HPDE6-E6E7 (cell line): ENCODE data around the gene SMPD4.
"Not testable (repeated sequence)": the region's sequence is repeated elsewhere in the genome, so short reads cannot be mapped to it uniquely, and the experiment has no call there.

Source experiments
- DNase-seq: peaks from one replicate; pipeline ENCODE4 v3.0.0; 2011; ENCODE audit warnings: missing footprints; ENCODE audit errors: extremely low spot score

Gene SMPD4

DNA sequence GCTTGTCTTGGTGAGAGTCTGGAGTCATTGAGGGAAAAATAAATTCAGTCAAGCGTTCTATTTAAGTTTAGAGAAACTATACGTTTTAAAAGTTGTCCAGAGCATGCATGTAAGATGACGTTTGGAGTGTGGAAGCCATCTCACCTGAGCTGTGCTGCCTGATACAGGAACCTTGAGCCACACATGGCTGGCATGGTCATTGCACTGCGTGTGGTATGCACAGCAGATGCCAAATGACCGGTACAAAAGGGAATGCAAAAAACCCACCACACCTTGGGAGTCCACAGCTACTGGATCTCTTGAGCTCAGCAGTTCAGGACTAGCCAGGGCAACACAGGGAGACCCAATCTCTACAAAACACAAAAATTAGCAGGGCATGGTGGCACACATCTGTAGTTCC is 5.0 kb upstream of the SMPD4 start:
- no peak for DNase-seq

DNA sequence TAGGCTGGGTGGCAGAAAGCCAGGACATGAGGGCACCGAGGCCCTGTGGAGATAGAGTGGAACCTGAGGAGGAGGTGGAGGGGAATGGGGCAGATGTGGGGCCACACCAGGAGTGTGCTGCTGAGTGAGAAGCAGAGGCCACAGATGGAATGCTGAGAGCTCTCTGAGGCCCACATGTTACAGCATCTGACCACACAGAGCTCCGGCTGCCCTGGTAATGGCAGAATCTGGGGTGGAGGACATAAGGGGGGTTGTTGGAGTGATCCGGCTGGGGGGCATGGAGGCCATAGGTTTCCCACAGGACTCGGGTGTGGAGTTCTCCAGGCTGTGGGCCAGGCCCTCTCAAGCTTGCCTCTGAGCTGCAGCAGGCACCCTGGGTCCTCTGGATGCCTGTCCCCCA is 4.5 kb upstream of the SMPD4 start:
- DNase-seq, result no peak

DNA sequence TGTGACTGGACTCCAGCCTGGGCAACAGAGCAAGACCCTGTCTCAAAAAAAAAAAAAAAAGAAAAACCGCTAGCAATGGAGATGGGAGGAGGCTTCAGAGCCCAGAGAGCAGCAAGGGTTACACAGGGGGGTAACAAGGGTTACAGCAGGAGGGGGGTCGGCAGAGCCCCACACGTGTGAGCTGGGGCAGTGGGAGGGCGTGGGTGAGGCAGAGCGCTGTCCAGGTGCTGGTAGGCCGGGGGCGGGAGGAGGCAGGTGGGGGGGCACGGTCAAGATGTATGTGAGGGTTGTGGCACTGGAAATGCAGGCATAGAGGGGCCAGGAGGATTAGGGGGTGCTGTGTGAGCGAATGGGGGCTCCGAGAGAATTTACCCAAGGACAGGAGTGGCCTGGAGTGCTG is 4.0 kb upstream of the SMPD4 start:
- no peak for DNase-seq

DNA sequence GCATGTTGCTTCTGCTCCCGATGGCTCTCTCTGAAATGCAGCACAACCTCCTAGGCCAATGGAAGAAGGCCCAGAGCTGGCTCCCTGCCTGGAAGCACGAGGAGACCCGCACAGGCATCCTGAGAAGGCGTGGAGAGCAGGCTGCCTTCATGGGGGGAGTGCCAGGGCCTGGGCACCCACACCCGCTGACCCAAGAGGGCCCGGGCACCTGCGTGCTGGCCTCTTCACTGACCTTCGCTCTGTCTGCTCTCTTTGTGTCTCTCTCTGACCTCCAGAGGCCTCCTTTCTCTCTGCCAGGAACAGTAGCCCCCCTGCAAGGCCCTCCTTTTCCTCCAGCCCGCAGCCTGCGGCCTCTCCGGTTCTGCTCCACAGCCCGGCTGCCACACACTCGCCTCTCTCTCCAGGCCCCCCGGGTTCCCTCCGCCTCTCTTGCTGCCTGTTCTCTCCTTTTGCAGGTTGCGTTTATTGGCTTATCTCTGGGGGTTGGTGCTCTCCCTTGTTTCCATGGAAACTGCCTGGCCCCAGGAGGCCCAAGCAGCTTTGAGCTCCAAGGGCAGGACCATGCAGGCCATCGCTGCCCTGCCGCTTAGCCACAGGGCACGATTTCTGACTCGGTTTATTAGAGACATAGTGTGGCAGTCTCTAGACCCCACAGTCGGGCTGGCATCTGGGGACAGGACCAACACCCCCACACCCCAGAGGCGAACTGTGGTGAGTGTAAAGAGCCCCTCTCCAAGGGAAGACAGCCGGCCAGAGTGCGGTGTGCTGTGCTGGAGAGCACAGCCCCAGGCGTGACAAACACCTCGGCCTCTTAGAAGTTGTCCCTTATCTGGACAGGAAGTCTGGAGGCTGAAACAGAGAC is 2.3 kb upstream of the SMPD4 start:
- DNase-seq, result no peak

DNA sequence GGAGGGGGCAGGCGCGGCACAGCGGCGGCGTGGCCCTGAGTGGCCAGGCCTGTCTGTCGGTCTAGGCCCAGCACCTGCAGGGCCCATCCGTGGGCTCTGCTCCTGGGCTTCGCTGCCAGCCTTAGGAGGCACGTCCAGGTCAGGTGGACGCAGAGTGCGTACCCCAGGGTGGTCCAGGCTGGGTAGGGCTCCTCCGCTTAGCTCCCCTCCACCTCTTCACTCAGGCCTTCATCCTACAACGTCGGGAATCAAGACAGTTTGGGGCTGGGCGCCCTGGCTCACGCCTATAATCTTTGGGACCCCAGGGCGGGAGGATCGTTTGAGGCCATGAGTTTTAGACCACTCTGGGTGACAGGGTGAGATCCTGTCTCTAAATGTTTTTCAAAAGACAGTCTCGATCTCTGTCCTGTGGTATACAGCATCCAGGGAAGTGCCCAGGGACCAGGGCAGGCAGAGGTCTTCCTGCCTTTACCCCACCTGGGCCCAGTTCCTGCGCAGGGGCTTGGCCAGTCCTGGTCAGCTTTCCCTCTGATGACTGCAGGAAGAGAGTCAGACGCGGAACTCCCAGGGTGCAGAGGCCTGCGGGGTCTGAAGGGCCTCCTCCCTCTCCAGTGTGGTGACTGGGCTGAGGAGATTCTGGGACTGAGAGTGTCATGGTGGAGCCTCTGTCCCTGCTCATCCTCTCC is 1.6 kb upstream of the SMPD4 start:
- DNase-seq, result not testable (repeated sequence)

DNA sequence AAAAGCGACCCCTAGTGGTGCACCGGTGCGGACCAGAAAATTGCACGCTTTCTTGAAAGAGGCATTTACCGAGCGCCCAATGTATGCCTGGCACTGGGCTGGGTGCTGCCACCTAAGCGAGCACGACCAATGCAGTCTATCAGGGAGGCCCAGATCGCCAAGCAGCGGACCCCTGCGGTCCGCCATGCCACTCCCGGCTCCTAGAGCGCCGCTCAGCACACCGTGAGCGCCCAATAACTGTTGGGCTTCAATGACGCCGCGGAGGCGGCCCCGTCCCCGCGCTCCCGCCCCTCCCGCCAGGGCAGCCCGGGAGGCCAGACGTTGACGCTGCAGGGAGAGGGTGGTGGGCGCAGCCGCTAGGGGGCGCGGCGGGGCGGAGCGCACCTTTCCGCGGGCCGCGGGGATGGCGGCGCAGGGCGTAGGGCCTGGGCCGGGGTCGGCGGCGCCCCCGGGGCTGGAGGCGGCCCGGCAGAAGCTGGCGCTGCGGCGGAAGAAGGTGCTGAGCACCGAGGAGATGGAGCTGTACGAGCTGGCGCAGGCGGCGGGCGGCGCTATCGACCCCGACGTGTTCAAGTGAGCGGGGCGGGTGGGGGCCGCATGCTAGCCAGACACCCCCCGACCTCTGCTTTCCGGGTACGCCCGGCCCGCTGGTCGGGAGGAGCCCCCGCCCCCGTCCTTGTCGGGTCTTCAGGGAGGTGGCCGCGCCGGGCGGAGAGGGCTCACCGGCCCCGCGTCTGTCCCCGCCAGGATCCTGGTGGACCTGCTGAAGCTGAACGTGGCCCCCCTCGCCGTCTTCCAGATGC is 679 bp upstream of the SMPD4 start, which contains the start of gene MZT2B:
MZT2B (plus strand) TSS at position 383 of the 803 bp plus-strand sequence; CDS start at position 404, 21 bp downstream.
- peak; percentile 84 for DNase-seq

DNA sequence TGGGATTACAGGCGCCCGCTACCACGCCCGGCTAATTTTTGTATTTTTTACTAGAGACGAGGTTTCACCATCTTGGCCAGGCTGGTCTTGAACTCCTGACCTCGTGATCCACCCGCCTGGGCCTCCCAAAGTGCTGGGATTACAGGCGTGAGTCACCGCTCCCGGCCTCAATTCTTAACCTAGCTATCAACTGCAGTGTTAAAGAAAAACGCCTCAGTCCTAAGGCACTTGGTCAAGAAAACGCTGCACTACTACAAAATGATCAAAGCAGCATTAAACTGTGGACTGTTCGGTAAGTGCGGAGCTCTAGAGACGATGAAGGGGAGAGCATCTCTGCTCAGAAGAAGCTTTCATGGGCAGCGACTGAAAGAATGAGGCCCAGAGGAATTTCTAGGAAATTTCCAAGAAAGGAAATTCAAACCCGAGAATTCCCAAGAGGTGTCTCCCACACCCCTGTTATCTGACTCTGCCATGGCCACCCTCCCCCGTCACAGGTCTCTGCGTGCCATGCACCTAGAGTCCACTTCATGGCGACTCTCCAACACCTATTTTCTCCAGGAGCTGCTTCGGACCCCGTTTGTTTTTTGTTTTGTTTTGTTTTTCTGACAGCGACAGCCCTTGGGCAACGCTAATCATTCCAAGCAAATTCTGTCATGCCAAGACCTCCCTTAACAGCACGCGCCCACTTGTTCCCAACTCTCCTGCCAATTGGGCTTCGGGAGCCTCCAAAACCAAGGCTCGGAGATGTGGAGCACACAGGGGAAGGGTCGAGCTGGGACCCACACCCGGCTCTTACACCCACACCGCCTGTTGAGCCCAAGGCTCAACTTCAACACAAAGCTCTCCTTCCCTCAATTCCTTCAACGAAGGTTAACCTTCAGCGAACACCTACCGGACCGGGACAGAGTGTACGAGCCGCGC is 738 bp downstream of the SMPD4 start:
- DNase-seq, result not testable (repeated sequence)

DNA sequence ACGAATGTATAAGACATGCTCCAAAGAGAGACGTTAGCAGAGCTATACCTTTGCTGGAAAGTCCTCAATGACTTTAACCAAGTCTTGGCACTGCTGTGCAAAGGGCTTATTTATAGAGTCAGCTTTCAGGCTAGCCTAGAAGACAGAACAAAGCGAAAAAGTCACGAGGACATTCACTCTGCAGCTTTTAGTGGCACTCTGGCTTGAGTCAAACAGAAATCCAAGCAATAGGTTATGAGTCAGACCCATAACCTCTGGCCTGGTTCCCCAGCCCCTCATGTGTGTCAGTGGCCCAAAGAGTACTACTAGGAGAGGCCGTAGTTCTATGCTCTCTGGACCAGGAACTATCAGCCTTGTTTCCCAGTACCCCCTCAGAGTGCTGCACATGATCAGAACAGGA is 6.5 kb downstream of the SMPD4 start:
- not testable (repeated sequence) for DNase-seq

DNA sequence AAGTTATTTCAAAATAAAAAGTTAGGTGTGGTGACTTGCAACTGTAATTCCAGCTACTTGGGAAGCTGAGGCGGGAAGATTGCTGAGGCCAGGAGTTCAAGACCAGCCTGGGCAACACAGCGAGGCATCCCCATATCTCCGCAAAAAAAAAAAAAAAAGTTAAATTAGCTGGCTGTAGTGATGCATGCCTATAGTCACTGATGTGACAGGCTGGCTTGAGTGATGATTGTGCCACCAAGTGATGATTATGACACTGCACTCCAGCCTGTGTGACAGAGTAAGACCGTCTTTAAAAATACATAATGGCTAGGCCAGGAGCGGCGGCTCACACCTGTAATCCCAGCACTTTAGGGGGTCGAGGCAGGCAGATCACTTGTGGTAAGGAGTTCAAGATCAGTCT is 11.5 kb downstream of the SMPD4 start:
- no peak for DNase-seq

DNA sequence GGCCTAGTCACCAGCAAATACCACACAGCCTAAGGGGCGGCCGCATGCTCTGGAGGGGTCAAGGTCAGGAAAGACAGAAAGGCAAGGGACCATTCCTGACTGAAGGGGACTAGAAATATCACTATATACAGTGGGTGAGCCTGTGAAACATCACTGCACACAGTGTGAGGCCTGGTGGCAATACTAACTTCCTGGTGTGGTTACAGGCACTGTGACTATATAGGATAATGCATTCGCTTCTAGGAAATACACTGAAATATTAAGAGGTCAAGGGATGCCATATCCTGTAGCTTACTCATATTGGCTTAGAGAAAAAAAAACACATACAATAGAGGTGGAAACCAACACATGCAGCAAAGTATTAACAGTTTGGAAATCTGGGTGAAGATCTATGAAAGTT is 12.2 kb downstream of the SMPD4 start:
- DNase-seq, result not testable (repeated sequence)

DNA sequence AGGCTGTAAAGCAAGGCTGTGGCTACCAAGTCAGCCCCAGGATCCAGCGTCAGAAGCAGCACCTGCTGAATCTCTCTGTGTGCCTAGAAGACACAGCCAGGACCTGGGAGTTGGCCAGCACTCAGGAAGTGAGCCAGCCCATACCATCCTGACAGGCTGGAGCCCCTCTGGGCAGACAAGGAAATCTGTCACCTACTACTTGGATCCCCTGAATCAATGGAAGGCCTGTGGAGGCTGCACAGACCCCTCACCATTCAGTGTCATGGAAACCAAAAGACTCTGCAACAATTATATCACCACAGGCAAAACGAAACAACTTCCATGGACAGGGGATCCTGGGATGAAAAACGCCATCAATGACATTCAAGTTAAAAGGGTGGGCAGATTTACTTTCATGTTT is 14.8 kb downstream of the SMPD4 start:
- not testable (repeated sequence) for DNase-seq

DNA sequence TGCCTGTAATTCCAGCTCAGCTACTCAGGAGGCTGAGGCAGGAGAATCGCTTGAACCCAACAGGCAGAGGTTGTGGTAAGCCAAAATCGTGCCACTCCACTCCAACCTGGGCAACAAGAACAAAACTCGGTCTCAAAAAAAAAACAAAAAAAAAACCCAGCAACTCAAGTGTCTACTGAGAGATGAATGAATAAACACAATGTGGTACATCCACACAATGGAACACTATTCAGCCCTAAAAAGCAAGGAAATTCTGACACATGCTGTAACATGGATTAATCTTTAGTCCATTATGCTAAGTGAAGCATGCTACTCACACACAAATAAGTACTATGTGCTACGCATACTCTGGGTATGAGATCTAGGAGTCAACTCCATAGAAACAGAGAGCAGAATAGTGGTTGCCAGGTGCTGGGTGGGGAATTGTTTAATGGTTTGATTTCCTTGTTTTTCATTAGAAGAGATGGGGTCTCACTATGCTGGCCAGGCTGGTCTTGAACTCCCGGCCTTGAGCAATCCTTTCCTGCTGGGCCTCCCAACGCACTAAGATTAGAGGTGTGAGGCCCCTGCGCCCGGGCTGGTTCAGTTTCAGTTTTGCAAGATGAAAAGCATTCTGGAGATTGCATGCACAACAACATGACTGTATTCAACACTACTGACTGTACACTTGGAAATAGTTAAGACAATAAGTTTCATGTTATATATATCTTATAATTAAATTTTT is 15.9 kb downstream of the SMPD4 start:
- DNase-seq, result no peak

DNA sequence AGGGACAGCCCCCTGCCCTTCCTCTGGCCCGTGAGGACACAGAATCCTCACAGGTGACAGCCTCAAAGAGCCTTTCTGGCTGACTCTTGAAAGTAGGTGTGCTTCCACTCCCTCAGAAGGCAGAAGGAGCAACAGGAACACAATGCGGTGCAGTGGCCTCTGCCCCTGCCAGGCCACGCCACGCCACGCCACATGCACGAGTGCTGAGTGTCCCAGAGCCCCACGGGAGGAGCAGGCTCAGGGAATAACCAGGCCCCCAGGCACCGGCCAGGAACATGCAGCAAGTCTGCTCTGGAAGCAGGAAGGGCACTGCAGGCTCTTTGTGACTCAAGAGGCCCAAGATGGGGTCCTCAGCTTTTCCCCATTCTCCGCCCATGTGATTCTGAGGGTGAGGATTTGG is 18.4 kb downstream of the SMPD4 start:
- DNase-seq, result no peak

DNA sequence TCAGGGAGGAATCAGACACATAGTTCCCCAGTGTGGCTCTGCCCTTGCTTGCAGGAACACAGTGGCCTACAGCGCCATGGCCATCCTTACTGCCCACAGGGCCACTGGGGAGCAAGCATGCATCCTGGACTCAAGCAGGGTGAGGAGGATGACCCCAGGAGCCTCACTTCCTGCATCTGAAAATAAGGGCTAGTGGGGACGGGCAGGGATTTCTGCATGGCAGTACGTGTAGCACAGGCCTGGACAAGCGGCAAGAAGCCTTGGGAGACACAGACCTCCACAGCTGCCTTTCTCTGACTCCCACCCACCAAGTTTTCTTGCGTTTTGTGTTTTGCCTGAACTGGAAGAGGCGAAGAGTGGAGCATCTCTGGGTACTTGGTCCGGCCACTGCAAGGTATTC is 18.9 kb downstream of the SMPD4 start:
- DNase-seq, result not testable (repeated sequence)

DNA sequence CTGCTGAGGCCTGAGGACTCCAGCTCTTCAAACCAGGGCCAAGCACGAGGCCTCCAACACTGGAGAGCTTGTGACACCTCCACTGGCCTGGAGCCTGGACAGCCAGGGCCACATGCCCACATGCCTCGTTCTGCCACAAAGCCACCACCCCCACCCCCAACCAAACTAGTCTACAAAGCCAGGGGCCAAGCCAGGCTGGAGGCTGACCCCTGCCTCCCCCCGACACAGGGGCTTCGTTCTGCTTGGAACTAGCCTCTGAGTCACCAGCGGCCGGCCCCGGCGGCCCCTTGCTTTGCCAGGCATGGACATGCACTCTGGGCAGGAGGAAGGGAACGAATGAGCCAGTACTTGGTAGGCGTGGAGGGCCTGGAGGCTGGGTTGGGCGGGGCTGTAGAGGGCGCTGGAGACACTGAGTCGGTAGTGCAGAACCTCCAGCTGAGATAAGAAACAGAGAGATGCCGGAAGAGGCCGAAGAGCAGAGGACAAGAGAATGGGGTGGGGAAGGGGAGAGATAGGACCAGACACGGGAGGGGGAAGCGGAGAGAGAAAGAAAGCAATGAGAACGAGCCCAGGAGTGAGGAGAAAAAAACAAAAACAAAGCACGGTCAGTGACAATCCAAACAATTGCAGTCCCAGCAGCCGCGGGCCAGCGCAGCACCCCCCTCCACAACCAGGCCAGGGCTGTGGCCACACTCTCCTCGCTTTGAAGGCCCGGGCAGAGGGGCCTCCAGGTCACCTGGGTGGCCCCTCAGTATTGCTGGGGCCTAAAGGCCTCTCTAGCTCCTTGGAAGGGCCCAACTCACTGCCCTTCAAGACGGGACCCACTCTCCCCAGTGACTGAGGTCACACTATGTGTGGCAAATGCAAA is 20.3 kb downstream of the SMPD4 start:
- DNase-seq, result not testable (repeated sequence)

DNA sequence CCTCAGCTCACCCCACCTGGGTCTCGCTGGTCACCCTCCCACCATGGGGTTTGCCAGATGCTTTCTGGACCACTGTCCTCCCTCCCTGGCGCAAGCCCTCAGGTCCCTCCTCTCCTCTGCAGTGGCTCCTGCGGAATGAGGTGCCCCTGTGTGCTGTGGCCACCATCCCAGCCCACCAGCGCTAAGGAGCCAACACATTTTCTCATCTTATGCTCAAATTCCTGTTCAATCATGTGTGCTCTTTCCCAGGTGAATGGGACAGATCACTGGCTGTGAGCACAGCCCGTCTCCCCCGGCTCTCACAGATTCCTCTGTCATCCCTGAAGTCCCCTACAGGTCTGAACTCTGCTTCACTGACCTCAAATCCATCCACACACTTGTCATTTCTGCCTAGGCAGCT is 21.3 kb downstream of the SMPD4 start:
- DNase-seq, result no peak

DNA sequence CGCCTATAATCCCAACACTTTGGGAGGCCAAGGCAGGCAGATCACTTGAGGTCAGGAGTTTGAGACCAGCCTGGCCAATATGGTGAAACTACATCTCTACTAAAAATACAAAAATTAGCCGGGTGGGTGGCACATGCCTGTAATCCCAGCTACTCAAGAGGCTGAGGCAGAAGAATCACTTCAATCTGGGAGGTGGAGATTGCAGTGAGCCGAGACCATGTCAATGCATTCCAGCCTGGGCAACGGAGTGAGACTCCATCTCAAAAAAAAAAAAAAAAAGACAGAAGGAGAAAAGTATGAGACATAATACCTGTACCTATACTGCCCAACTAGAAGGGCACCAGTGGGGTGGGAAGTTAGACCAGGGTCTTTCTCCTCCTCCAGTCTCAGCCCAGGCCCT is 22.0 kb downstream of the SMPD4 start:
- DNase-seq, result not testable (repeated sequence)

DNA sequence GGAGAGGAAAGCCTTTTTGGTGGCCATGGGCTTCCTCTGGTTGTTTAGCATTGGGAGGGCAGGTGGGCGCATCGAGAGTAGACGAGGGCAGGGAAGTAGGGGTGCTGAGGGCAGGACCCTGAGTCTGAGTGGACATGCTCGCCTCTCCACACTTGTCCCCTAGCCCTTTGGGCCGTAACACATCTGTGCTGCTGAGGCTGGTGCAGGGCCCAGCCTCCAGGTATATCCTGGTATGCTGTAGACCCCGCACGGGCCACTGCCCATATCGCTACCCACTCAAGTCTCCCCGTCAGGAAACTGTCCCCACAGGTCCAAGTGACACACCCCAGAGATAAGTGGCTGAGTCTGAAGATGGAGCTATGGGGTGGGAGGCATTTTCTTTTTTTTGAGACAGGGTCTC is 22.8 kb downstream of the SMPD4 start:
- DNase-seq, result no peak

DNA sequence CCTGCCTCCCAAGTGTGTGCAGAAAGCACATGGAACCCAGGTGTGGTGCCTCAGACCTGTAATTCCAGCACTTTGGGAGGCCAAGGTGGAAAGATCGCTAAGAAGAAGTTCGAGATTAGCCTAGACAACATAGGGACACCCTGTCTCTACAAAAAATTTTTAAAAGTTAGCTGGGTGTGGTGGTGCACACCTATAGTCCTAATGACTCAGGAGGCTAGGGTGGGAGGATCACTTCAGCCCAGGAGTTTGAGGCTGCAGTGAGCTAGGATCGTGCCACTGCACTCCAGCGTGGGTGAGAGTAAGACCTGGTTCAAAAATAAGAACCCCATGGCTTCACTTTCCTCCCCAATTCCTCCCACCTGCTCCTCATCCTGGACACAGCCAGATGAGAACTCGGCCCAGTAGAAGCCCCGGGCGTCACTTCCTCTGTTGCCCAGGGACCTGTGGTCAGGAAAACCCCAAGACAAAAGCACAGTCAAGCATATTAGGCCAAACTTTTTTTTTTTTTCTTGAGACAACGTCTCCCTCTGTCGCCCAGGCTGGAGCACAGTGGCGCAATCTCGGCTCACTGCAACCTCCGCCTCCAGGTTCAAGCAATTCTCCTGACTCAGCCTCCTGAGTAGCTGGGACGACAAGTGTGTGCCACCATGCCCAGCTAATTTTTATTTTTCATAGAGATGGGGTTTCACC is 23.4 kb downstream of the SMPD4 start:
- DNase-seq, result not testable (repeated sequence)
